Dedifferentiated amniotic fluid mesenchymal stem cell (primary cell): ENCODE measurements around the gene CAMTA1.
"Not testable (repeated sequence)": the region's sequence is repeated elsewhere in the genome, so short reads cannot be mapped to it uniquely, and the experiment has no call there.

Experiments
- DNase-seq: peaks from one replicate; pipeline ENCODE4 v3.0.0-alpha.2; 2016; ENCODE audit errors: extremely low spot score

CAMTA1 gene

GRCh38 chr1:6907201-6907600, 121.9 kb downstream of the CAMTA1 start:
- no peak for DNase-seq

DNA sequence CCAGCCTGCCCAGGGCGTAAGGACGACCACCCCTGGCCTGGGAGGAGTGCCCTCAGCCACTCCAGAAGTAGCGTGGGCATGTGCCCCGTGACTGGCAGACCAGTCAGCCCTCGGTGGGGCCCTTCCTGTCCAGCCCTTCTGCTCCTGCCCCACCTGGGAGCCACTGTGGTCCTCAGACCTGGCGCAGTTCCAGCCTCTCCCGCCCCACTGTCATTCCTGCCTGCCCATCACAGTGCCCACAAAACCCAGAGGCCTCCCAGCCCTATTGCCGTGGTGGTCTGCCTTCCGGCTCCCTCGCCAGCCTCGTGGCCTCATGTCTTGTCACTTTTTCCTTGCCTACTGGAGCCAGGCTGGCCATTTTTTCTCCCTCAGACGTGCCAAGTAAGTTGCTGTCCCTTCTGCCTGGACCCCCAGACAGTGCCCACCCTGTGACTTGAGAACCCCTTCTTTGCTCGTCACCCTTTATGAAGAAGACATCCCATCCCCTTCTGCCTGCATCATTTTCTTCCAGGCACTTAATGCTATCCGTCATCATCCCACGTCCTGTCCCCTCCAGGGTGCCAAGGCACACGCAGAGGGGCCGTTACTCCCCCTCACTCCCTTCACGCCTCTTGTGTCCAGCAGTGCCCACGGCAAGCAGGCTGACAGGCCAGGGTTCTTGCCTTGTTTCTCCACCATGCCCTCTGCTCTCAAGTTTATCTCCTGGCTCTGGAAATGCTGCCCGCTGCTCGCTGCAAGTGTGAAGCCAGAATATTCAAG, 122.6 kb downstream of the CAMTA1 start:
- DNase-seq, result no peak

- DNase-seq, result no peak
Measured at GRCh38 chr1:6909401-6909800, 124.1 kb downstream of the CAMTA1 start.

GRCh38 chr1:6909857-6910256, 124.6 kb downstream of the CAMTA1 start:
- DNase-seq, result no peak

GRCh38 chr1:6911021-6911941, 126.0 kb downstream of the CAMTA1 start:
- no peak for DNase-seq

DNA sequence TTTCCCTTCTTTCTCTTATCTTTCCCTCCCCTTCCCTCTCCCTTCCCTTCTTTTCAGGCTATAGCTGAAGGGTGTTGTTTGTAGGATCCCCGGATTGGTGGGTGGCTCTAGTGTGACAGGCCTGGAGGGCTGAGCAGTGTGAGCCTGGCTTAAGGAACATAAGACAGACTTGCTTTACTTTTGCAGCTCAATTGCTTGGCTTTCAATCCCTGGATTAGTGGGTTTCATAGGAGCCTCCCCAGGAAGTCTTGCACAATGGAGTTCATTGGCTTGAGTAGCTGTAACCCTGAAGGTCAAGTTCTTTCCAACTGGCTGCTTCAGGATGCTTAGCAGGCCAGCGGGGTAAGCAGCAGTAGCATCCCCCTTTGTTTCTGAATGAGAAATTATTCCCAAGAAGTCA, 126.7 kb downstream of the CAMTA1 start:
- DNase-seq, result no peak

DNA sequence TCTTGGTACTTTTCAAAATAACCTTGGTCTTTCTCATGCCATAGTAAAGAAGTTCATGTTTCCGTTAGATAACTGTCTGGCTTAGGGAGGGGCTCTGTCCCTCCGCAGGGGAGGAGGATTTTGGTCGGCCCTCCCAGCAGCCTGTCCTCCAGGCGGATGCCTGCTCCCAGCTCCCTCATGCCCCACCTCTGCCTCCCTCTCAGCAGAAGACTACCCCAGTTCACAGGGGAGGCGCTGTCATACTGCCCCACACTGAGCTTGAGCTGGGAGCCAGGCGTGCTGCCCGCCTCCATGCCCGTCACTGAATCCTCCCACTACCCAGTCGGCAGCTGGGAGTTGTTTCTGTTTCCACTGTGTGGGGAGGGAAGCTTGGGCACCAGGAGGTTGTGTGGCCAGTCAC, 127.3 kb downstream of the CAMTA1 start:
- no peak for DNase-seq

GRCh38 chr1:6913086-6913485, 127.8 kb downstream of the CAMTA1 start:
- no peak for DNase-seq

- no peak for DNase-seq
Measured at GRCh38 chr1:6914706-6915105, 129.5 kb downstream of the CAMTA1 start.

DNA sequence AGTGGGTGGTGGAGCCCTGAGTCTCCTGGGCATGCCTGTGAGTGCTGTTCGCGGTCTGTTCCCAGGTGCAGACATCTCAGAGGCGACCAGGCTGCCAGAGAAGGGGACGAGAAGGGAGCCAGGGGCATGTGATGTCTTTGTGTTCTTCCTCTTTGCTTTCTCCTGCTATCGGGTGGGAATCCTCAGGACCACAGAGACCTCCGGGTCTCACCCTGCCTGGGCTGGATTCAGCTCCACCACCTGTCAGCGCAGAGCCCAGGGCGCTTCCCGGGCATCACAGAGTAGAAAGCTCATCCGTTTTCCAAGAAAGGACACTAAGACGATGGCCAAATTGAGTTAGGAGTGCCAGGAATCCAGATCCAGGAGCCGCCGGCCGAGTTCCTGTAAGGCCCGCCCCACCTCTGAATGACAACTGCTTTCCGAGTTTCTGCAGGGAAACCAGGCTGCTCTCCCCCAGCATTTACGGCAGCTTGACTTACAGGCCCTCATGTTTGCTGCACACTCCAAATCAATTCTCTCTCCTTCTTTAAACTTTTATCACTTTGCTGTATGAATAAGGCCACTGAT, 130.8 kb downstream of the CAMTA1 start:
- DNase-seq, result no peak

- DNase-seq, result no peak
Measured at GRCh38 chr1:6917067-6917466, 131.8 kb downstream of the CAMTA1 start.

GRCh38 chr1:6918186-6918924, 133.1 kb downstream of the CAMTA1 start:
- DNase-seq, result no peak

GRCh38 chr1:6918925-6919511, 133.8 kb downstream of the CAMTA1 start:
- DNase-seq, result no peak

DNA sequence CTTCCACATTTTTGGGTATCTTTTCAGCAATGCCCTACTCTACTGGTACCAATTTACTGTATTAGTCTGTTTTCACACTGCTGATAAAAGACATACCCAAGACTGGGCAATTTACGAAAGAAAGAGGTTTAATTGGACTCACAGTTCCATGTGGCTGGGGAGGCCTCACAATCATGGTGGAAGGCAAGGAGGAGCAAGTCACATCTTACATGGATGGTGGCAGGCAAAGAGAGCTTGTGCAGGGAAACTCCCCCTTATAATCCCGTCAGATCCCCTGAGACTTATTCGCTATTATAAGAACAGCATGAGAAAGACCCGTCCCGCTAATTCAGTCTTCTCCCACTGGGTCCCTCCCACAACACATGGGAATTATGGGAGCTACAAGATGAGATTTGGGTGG, 136.3 kb downstream of the CAMTA1 start:
- not testable (repeated sequence) for DNase-seq

DNA sequence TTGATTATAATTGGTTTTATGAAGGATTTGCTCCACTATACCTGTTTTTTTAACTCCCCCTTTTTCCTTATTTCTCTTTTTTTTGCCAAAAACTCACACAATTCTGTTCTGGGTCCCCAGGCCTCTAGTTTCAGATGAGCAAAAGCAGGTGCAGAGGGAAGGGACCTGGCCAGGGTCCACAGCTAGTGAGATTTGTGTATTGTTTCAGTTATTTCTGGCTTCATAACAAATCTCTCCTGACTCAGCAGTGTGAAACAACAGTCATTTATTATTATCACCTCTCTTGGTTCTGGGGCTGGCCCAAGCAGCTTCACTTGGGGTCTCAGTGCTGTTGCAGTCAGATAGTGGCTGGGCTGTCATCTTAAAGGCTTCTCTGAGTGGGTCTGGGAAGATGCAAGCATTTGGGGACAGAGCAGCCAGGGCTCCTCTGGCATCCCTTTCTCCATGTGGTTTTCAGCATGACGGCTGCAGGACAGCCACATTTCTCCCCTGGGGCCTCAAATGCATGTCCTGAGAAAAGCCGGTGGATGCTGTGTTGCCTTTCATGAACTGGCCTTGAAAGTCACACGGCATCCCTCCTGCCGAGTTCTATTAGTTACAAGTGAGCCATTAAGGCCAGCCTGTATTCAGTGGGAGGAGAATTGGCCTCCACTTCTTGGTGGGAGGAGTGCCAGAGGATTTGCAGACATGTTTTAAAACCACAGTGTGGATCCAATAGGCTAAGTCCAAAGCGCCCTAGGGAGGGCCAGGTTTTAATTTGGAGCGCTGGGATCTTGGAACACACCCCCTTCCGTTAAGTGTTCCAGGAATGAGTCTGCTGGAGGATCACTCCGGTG, 137.1 kb downstream of the CAMTA1 start:
- peak; percentile 74 for DNase-seq

DNA sequence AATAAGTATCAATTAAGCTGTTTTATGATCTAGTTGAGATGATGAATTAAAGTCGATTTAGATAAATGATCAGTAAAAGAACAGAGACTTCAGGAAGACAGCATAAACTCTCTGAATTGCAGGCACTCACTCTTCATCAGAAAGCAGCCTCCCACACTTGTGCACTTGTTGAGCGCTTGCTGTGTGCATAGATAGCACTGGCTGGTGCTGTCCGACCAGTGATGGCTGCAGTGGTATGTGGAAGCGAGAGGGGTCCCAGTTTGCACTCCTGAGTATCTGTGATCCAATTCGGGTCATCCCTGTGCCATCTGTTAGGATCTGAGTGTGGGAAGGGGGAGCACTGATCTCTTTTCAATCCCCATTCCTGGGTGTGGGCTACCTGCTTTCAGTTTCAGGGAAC, 137.8 kb downstream of the CAMTA1 start:
- no peak for DNase-seq

GRCh38 chr1:6923416-6923815, 138.2 kb downstream of the CAMTA1 start:
- no peak for DNase-seq

- no peak for DNase-seq
Measured at GRCh38 chr1:6923955-6924881, 139.0 kb downstream of the CAMTA1 start.

DNA sequence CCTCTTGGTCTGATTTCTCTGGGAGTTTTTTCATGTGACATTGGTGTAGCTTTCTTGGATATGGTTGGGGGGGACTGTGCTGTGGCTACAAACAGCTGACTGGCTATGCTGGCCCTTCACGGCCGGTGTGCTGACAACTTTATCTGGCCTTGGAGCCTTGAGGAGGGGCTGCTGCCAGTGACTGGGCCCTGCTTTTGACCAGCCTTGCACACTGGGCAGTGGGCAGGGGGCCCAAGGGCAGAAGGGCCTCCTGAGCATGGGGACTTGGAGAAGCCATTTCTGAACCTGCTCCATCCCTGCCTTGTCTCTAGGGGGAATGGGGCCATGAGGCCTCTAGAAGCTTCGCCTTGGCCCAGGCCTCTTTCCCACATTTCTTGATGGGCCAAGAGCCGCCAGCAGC, 139.6 kb downstream of the CAMTA1 start:
- no peak for DNase-seq

GRCh38 chr1:6927626-6928025, 142.4 kb downstream of the CAMTA1 start:
- no peak for DNase-seq
